ENCODE measurements around the gene HSBP1L1. TPM values are rescaled to one million over a fixed set of nuclear protein-coding genes. Genes with fewer than 3 reads are reported as not detected.

The HSBP1L1 gene
- total and polyA plus RNA-seq, 8 donors, result 4.1 to 62.3 (median 34.0) TPM

DNA sequence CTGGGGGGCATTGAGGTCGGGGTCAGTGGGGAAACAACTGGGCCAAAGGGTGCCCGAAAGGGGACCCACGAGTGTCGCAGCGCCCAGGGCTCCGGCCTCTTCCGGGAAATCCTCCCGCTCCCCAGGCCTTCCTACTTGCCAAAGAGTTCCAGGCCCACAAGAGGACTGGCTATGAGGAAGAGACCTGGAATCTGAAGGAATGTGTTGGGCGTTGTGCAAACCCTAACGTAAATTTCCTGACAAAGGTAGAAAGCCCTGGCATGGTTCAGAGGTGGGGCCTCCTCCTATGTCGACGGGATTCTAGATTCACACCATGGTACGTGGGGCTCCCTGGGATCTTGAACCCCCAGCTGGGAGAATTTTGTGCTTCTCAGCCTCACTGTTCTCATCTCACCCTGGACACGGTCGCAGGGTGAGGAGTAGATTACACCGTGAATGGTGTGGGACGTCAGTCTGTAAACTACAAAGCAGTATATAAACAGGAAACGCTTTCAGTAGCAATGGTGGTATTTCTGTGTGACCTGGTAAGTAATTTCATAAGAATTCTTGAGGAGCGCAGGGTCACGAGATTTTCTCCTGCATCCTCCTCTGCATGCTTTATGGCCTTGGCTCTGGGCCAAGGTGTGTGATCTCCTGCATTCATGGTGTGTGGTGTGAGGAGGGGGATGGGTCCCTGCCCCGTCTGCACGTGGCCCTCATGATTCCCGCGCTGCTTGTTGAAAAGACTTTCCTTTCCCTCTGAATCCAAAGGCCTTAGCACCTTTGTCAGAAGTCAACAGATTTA is 868 bp downstream of the HSBP1L1 start:
- Histone ChIP-seq H3K27ac (peak overlapping the region; percentile 89 to 93 (median 91)), H3K9me3 (no peaks in the 10 kb centered on the region), H3K36me3 (peaks cover 0 to 26% (median 20%) of the 10 kb centered on the region in 4 donors), H3K4me3 (peak overlapping the region; percentile 56 to 69 (median 66)), H3K4me1 (peaks cover 13 to 62% (median 25%) of the 10 kb centered on the region in 4 donors), H3K27me3 (peaks cover 0 to 5% (median 0%) of the 10 kb centered on the region in 3 donors)
- peak; percentile 60 to 82 for DNase-seq
- intact Hi-C loops (cut with DNase I; ENCODE audit: low total_unique reads), result no loop called here
- 7 to 18% (median 12%) methylated on average over 18 to 24 of the region's 24 CpGs for WGBS, 5 donors
- TF ChIP-seq POLR2AphosphoS5 (IDR thresholded peaks at IDR 0.05), result peak in 2 of 3 donors; percentile 35 to 48
- no peak for TF ChIP-seq EP300 (IDR thresholded peaks at IDR 0.05)

DNA sequence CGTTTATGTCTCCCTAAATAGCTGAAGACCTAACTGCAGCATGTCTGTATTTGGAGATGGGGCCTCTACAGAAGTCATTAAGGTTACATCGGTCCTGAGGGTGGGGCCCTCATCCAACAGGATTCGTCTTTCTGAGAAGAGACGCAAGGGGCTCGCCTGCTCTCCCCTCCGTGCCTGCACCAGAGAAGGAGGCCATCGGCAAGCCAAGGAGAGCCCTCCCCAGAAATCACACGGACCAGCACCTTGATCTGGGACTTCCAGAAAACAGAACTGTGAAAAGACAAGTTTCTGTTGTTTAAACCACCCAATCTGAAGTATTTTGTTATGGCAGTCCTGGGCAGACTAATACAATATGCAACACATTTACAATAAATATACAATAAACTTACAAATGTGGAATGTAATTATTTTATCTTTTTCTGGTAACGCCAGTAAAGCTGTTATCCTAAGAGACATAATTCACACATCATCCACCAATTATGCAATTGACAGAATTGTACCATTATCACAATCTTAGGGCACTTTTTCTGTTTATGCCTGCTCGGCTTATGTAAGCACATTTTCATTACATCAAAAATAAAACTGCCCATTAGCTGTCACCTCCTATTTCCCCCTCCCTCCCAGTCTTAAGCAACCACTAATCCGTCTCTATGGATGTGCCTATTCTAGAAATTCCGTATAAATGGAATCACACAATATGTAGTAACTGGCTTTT is 6.1 kb downstream of the HSBP1L1 start:
- intact Hi-C loops (cut with DNase I; ENCODE audit: low total_unique reads), result no loop called here

DNA sequence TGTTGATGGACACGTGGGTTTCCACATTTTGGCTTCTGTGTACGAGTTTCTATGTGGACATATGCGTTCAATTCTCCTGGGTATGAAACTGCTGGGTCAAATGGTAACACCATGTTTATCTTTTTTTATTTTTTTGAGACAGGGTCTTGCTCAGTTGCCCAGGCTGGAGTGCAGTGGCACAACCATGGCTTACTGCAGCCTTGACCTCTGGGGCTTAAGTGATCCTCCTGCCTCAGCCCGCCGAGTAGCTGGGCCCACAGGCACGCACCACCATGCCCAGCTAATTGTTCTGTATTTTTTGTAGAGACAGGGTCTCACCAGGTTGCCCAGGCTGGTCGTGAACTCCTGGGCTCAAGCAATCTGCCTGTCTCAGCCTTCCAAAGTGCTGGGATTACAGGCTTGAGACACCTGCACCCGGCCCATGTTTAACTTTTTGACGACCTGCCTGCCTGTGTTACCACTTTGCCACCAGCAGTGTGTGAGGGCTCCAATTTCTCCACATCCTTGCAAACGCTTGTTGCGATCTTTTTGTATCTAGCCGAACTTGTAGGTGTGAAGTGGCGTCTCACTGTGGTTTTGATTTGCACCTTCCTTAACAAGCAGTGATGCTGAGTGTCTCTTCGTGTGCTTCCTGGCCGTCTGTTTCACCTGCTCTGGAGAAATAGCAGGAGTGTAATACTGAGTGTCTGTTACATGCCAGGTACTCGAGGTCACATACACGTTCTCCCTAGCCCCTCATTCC is 6.9 kb downstream of the HSBP1L1 start:
- no peak for DNase-seq
- 87 to 92% (median 89%) methylated on average over 17 of the region's 17 CpGs for WGBS, 5 donors
- intact Hi-C loops (cut with DNase I; ENCODE audit: low total_unique reads), result no loop called here
- Histone ChIP-seq H3K9me3 (no peaks in the 10 kb centered on the region), H3K4me3 (no peak overlapping the region), H3K4me1 (peaks cover 0 to 1% (median 0%) of the 10 kb centered on the region in 4 donors), H3K36me3 (peaks cover 10 to 86% (median 78%) of the 10 kb centered on the region in 4 donors), H3K27ac (no peak overlapping the region), H3K27me3 (no peaks in the 10 kb centered on the region)
- TF ChIP-seq EP300 (IDR thresholded peaks at IDR 0.05) (no peak), POLR2A (IDR thresholded peaks at IDR 0.05) (no peak), POLR2AphosphoS5 (IDR thresholded peaks at IDR 0.05) (no peak)
- TF ChIP-seq, protein P1, sequence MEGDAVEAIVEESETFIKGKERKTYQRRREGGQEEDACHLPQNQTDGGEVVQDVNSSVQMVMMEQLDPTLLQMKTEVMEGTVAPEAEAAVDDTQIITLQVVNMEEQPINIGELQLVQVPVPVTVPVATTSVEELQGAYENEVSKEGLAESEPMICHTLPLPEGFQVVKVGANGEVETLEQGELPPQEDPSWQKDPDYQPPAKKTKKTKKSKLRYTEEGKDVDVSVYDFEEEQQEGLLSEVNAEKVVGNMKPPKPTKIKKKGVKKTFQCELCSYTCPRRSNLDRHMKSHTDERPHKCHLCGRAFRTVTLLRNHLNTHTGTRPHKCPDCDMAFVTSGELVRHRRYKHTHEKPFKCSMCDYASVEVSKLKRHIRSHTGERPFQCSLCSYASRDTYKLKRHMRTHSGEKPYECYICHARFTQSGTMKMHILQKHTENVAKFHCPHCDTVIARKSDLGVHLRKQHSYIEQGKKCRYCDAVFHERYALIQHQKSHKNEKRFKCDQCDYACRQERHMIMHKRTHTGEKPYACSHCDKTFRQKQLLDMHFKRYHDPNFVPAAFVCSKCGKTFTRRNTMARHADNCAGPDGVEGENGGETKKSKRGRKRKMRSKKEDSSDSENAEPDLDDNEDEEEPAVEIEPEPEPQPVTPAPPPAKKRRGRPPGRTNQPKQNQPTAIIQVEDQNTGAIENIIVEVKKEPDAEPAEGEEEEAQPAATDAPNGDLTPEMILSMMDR (IDR thresholded peaks at IDR 0.05), result no peak

More for the DNA sequence above, 6.1 kb downstream of the HSBP1L1 start:
- H3K27ac ChIP-seq, result no peak overlapping the region
- TF ChIP-seq, protein P1 (IDR thresholded peaks at IDR 0.05), result no peak
- TF ChIP-seq POLR2AphosphoS5 (IDR thresholded peaks at IDR 0.05), result no peak
- TF ChIP-seq POLR2A (IDR thresholded peaks at IDR 0.05), result no peak
- no peak for TF ChIP-seq EP300 (IDR thresholded peaks at IDR 0.05)
- DNase-seq, result no peak
- no peaks in the 10 kb centered on the region for H3K27me3 ChIP-seq
- H3K9me3 ChIP-seq, result no peaks in the 10 kb centered on the region
- H3K36me3 ChIP-seq, result peaks cover 10 to 77% (median 70%) of the 10 kb centered on the region in 4 donors
- WGBS, 5 donors, result 87 to 90% (median 88%) methylated on average over 12 of the region's 12 CpGs
- H3K4me1 ChIP-seq, result peaks cover 2 to 9% (median 4%) of the 10 kb centered on the region in 4 donors
- no peak overlapping the region for H3K4me3 ChIP-seq

DNA sequence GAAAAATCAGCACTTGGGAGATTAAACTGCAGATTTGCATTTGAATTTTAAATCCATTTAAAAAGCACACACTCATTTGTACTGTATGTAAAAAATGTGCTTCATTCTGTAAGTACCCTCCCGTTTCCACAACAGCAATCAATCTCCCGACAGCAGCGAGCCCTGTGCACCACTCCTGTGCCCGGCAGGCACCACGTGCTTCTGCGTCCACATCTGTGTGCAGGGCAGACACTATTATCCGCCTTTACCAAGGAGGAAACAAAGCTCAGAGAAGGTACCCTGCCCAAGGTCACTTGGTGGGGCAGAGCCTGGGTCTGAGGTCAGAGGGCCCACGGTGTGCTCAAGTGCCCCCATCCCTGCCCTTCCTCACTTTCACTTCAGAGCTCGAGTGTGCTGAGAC is 7.5 kb downstream of the HSBP1L1 start:
- H3K4me1 ChIP-seq, result no peaks in the 10 kb centered on the region
- no peak overlapping the region for H3K4me3 ChIP-seq
- WGBS, 5 donors, result 82 to 92% (median 85%) methylated on average over 9 of the region's 9 CpGs
- H3K27me3 ChIP-seq, result no peaks in the 10 kb centered on the region
- no peaks in the 10 kb centered on the region for H3K9me3 ChIP-seq
- peaks cover 10 to 88% (median 81%) of the 10 kb centered on the region in 4 donors for H3K36me3 ChIP-seq
- TF ChIP-seq, protein P1 (IDR thresholded peaks at IDR 0.05), result no peak
- TF ChIP-seq EP300 (IDR thresholded peaks at IDR 0.05), result no peak
- TF ChIP-seq POLR2A (IDR thresholded peaks at IDR 0.05), result no peak
- no peak for DNase-seq
- intact Hi-C loops (cut with DNase I; ENCODE audit: low total_unique reads), result no loop called here
- H3K27ac ChIP-seq, result no peak overlapping the region

All from stomach (tissue), 9 donors.